ENCODE data around the gene PPP1R10. TPM values are rescaled to one million over a fixed set of nuclear protein-coding genes. Genes with fewer than 3 reads are reported as not detected.
A peak's percentile ranks its signal among the peaks of the same experiment; 100 is the strongest.

Gene PPP1R10
- total and polyA plus RNA-seq, 7 donors, result 5.5 to 42.5 (median 27.1) TPM

GRCh38 chr6:30614044-30614842 lies 2.8 kb downstream of the PPP1R10 start:
- DNase-seq (no peak), ATAC-seq (no peak)
- peaks cover 4 to 23% of the 10 kb centered on the region in 2 donors for H3K36me3 ChIP-seq (ENCODE audit: insufficient read depth in 1 of 2, low read depth in 1 of 2)
- TF ChIP-seq CTCF (IDR thresholded peaks at IDR 0.05), result no peak
- intact Hi-C loops (cut with DNase I), result loop anchor here in 1 of 2 donors (5.0 kb wide), 1 partner anchor 37 kb away; no protein-coding TSS in a partner anchor
- H3K4me1 ChIP-seq, result peaks cover 50% of the 10 kb centered on the region
- peak overlapping the region; percentile 84 for H3K4me3 ChIP-seq
- H3K9me3 ChIP-seq, result no peaks in the 10 kb centered on the region
- WGBS, 3 donors, result 12 to 14% (median 12%) methylated on average over 8 of the region's 8 CpGs
- H3K27ac ChIP-seq, result peak overlapping the region; percentile 99
- H3K27me3 ChIP-seq (ENCODE audit: insufficient read depth in 3 of 3, low read length in 2 of 3), result no peaks in the 10 kb centered on the region

- H3K27ac ChIP-seq, result peak overlapping the region; percentile 99
- H3K36me3 ChIP-seq (ENCODE audit: insufficient read depth in 1 of 2, low read depth in 1 of 2), result peaks cover 4 to 27% of the 10 kb centered on the region in 2 donors
- H3K4me1 ChIP-seq, result peaks cover 43% of the 10 kb centered on the region
- no peak for TF ChIP-seq CTCF (IDR thresholded peaks at IDR 0.05)
- ATAC-seq (no peak), DNase-seq (no peak)
- intact Hi-C loops (cut with DNase I), result loop anchor here in 1 of 2 donors (5.0 kb wide), 1 partner anchor 36 kb away; no protein-coding TSS in a partner anchor
- H3K4me3 ChIP-seq, result peak overlapping the region; percentile 84
- H3K9me3 ChIP-seq, result no peaks in the 10 kb centered on the region
- no peaks in the 10 kb centered on the region for H3K27me3 ChIP-seq (ENCODE audit: insufficient read depth in 3 of 3, low read length in 2 of 3)
These were observed 3.6 kb downstream of the PPP1R10 start for GRCh38 chr6:30613251-30614043.

- peak overlapping the region; percentile 99 for H3K27ac ChIP-seq
- H3K9me3 ChIP-seq, result no peaks in the 10 kb centered on the region
- H3K4me3 ChIP-seq, result peak overlapping the region; percentile 84
- no peak for ATAC-seq
- intact Hi-C loops (cut with DNase I), result loop anchor here in 1 of 2 donors (5.0 kb wide), 1 partner anchor 35 kb away; no protein-coding TSS in a partner anchor
- peaks cover 4 to 34% of the 10 kb centered on the region in 2 donors for H3K36me3 ChIP-seq (ENCODE audit: insufficient read depth in 1 of 2, low read depth in 1 of 2)
- no peaks in the 10 kb centered on the region for H3K27me3 ChIP-seq (ENCODE audit: insufficient read depth in 3 of 3, low read length in 2 of 3)
- H3K4me1 ChIP-seq, result peaks cover 42% of the 10 kb centered on the region
- WGBS, 3 donors, result 35 to 54% (median 35%) methylated on average over 6 of the region's 6 CpGs
- no peak for TF ChIP-seq CTCF (IDR thresholded peaks at IDR 0.05)
- DNase-seq, result no peak
These were observed 4.3 kb downstream of the PPP1R10 start for GRCh38 chr6:30612687-30613248.

- peaks cover 42% of the 10 kb centered on the region for H3K4me1 ChIP-seq
- H3K4me3 ChIP-seq, result no peak overlapping the region
- H3K9me3 ChIP-seq, result no peaks in the 10 kb centered on the region
- H3K27me3 ChIP-seq (ENCODE audit: insufficient read depth in 3 of 3, low read length in 2 of 3), result no peaks in the 10 kb centered on the region
- DNase-seq, result no peak
- H3K36me3 ChIP-seq (ENCODE audit: insufficient read depth in 1 of 2, low read depth in 1 of 2), result peaks cover 4 to 39% of the 10 kb centered on the region in 2 donors
- WGBS, 3 donors, result 64 to 76% (median 69%) methylated on average over 1 of the region's 1 CpG
- peak overlapping the region; percentile 99 for H3K27ac ChIP-seq
- peak; percentile 33 for TF ChIP-seq CTCF (IDR thresholded peaks at IDR 0.05)
- intact Hi-C loops (cut with DNase I), result loop anchor here in 1 of 2 donors (5.0 kb wide), 1 partner anchor 35 kb away; no protein-coding TSS in a partner anchor
- no peak for ATAC-seq
These were observed 4.8 kb downstream of the PPP1R10 start for GRCh38 chr6:30612213-30612612.
